Measurements from ENCODE around the gene PDE6D. TPM values are rescaled to one million over a fixed set of nuclear protein-coding genes. Genes with fewer than 3 reads are reported as not detected.
A peak's percentile ranks its signal among the peaks of the same experiment; 100 is the strongest.

Gene PDE6D
- total and polyA plus RNA-seq, 2 of the 13 experiments (the other 11 are each of a cell fraction or from before 2014, with no cell fraction given) = 14.1 to 23.2 TPM

GRCh38 chr2:231687133-231687852, 93.8 kb downstream of the PDE6D start (continued):
- TF ChIP-seq ZHX2 (IDR thresholded peaks at IDR 0.05; ENCODE audit: low read depth) (no peak), ZHX2 (CRISPR knock-in tag; IDR thresholded peaks at IDR 0.05; ENCODE audit: borderline replicate concordance) (no peak), CEBPB (IDR thresholded peaks at IDR 0.05; ENCODE audit: borderline replicate concordance, low read depth, low read length) (no peak), NR2F2 (IDR thresholded peaks at IDR 0.05; ENCODE audit: borderline replicate concordance, low read depth) (no peak), CTCF (CRISPR knock-in tag; IDR thresholded peaks at IDR 0.05) (peak; percentile 99), ZBTB33 (CRISPR knock-in tag; IDR thresholded peaks at IDR 0.05) (peak; percentile 51; the same call in 1 of the 2 replicates), PBX2 (CRISPR knock-in tag; IDR thresholded peaks at IDR 0.05) (no peak), NR2F1 (CRISPR knock-in tag; IDR thresholded peaks at IDR 0.05) (peak in 1 of 2 experiments; percentile 74; a peak in 2 of 4 replicates), ZUFSP (CRISPR knock-in tag; IDR thresholded peaks at IDR 0.05; ENCODE audit: borderline replicate concordance) (no peak), SMARCE1 (IDR thresholded peaks at IDR 0.05; ENCODE audit: borderline replicate concordance) (no peak), ZBTB21 (CRISPR knock-in tag; IDR thresholded peaks at IDR 0.05) (no peak), KLF6 (CRISPR knock-in tag; IDR thresholded peaks at IDR 0.05) (peak; percentile 77), ZNF441 (CRISPR knock-in tag; IDR thresholded peaks at IDR 0.05; ENCODE audit: borderline replicate concordance) (no peak), ZNF230 (CRISPR knock-in tag; IDR thresholded peaks at IDR 0.05) (peak; percentile 87; the same call in 1 of the 2 replicates), ZNF317 (CRISPR knock-in tag; IDR thresholded peaks at IDR 0.05) (peak; percentile 95), ATAD3A (CRISPR knock-in tag; IDR thresholded peaks at IDR 0.05) (0 out of 2 replicates have a peak, but pooled peaks have one; percentile 29), ZFP41 (CRISPR knock-in tag; IDR thresholded peaks at IDR 0.05; ENCODE audit: borderline replicate concordance) (no peak)
